Measurements from ENCODE around the gene PPP1R2C. TPM values are rescaled to one million over a fixed set of nuclear protein-coding genes. Genes with fewer than 3 reads are reported as not detected.
A peak's percentile ranks its signal among the peaks of the same experiment; 100 is the strongest.

The PPP1R2C gene
- total RNA-seq (not detected), polyA plus RNA-seq (ENCODE audit: insufficient read length in 6 of 6) (not detected)
- long read RNA-seq, donor 1: 0 reads
- long read RNA-seq, donor 2: 0 reads
- long read RNA-seq, donor 3: 0 reads
- long read RNA-seq, donor 4: 0 reads
- long read RNA-seq, donor 5: 0 reads
- long read RNA-seq, donor 6: 0 reads
- long read RNA-seq, donor 7: 0 reads
- long read RNA-seq, donor 8: 0 reads
- long read RNA-seq, donor 9: 0 reads
- long read RNA-seq, donor 10: 0 reads
- long read RNA-seq, donor 11: 0 reads
- long read RNA-seq, donor 12: 0 reads

- peak in 1 of 4 donors; percentile 56 for DNase-seq
- ATAC-seq: no peak
These were observed at the start of gene PPP1R2C for GRCh38 chrX:42778096-42778495. PPP1R2C (minus strand) TSS chrX:42778163; CDS start chrX:42778079, 84 bp downstream.

GRCh38 chrX:42825201-42825600, 47.2 kb upstream of the PPP1R2C start:
- no peak for ATAC-seq

More at GRCh38 chrX:42778096-42778495, at the start of gene PPP1R2C:
- Histone ChIP-seq H3K27me3 (no peaks in the 10 kb centered on the region), H3K36me3 (no peaks in the 10 kb centered on the region), H3K27ac (no peak within 1 kb of the TSS), H3K4me3 (no peak within 1 kb of the TSS), H3K9me3 (no peaks in the 10 kb centered on the region), H3K4me1 (no peaks in the 10 kb centered on the region)
- intact Hi-C loops (cut with DNase I): no loop called here
- TF ChIP-seq CTCF (IDR thresholded peaks at IDR 0.05): no peak

GRCh38 chrX:42824541-42824940, 46.6 kb upstream of the PPP1R2C start:
- no peak overlapping the region for H3K27ac ChIP-seq
- H3K27me3 ChIP-seq: no peaks in the 10 kb centered on the region
- no peaks in the 10 kb centered on the region for H3K36me3 ChIP-seq
- no peak overlapping the region for H3K4me3 ChIP-seq
- no peak for ATAC-seq
- intact Hi-C loops (cut with DNase I): no loop called here
- no peak for DNase-seq
- TF ChIP-seq CTCF (IDR thresholded peaks at IDR 0.05): no peak
- no peaks in the 10 kb centered on the region for H3K9me3 ChIP-seq
- no peaks in the 10 kb centered on the region for H3K4me1 ChIP-seq

More at GRCh38 chrX:42825201-42825600, 47.2 kb upstream of the PPP1R2C start:
- Histone ChIP-seq H3K9me3 (no peaks in the 10 kb centered on the region), H3K27me3 (no peaks in the 10 kb centered on the region), H3K27ac (no peak overlapping the region), H3K4me3 (no peak overlapping the region), H3K36me3 (no peaks in the 10 kb centered on the region), H3K4me1 (no peaks in the 10 kb centered on the region)
- intact Hi-C loops (cut with DNase I): no loop called here
- no peak for TF ChIP-seq CTCF (IDR thresholded peaks at IDR 0.05)
- no peak for DNase-seq

GRCh38 chrX:42823443-42823842, 45.5 kb upstream of the PPP1R2C start:
- H3K27me3 ChIP-seq: no peaks in the 10 kb centered on the region
- ATAC-seq (no peak), DNase-seq (no peak)
- H3K4me1 ChIP-seq: no peaks in the 10 kb centered on the region
- H3K36me3 ChIP-seq: no peaks in the 10 kb centered on the region
- H3K4me3 ChIP-seq: no peak overlapping the region
- no peak overlapping the region for H3K27ac ChIP-seq
- intact Hi-C loops (cut with DNase I): no loop called here
- no peak for TF ChIP-seq CTCF (IDR thresholded peaks at IDR 0.05)
- H3K9me3 ChIP-seq: peaks cover 0 to 8% of the 10 kb centered on the region in 2 donors

GRCh38 chrX:42821803-42822443, 44.0 kb upstream of the PPP1R2C start:
- TF ChIP-seq CTCF (IDR thresholded peaks at IDR 0.05): no peak

More at GRCh38 chrX:42821803-42822443, 44.0 kb upstream of the PPP1R2C start:
- H3K4me1 ChIP-seq: no peaks in the 10 kb centered on the region
- DNase-seq: no peak
- no peaks in the 10 kb centered on the region for H3K36me3 ChIP-seq
- H3K9me3 ChIP-seq: peaks cover 0 to 8% of the 10 kb centered on the region in 2 donors
- intact Hi-C loops (cut with DNase I): no loop called here
- H3K27ac ChIP-seq: no peak overlapping the region
- H3K4me3 ChIP-seq: no peak overlapping the region
- no peak for ATAC-seq
- H3K27me3 ChIP-seq: no peaks in the 10 kb centered on the region

All from left lung (tissue), 14 donors.